ENCODE data around the gene AKR1C1.
"Not testable (repeated sequence)": the region's sequence is repeated elsewhere in the genome, so short reads cannot be mapped to it uniquely, and the experiment has no call there.

DNA sequence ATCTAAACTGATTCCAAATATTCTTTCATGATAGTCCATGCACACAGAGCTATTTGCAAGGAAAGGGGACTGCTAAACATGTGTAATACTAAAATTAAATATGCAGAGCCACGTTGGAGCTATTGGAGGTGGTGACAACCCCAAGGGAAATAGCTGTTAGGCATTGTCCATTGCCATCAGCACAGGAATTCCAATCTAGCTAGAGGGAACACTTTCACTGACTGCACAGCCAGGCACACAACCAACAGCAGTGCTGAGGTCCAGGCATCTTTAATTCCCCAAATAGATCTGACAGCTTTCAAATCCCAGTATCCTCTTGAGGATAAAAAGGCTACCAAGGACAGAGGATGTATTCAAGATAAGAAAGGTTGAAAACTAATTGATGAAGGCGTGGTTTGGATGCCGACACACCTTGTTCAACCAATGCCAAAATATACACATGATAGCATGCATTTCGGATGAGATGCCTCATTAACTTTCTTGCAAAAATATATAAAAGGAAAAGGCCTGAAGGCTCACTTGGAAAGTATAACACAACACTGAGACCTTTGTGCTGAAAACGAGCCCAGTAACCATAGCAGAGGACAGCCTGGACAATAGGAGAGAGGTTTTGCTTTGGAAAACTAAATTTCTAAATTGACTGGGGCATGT, 11.6 kb upstream of the AKR1C1 start:
- TF ChIP-seq, protein P1, sequence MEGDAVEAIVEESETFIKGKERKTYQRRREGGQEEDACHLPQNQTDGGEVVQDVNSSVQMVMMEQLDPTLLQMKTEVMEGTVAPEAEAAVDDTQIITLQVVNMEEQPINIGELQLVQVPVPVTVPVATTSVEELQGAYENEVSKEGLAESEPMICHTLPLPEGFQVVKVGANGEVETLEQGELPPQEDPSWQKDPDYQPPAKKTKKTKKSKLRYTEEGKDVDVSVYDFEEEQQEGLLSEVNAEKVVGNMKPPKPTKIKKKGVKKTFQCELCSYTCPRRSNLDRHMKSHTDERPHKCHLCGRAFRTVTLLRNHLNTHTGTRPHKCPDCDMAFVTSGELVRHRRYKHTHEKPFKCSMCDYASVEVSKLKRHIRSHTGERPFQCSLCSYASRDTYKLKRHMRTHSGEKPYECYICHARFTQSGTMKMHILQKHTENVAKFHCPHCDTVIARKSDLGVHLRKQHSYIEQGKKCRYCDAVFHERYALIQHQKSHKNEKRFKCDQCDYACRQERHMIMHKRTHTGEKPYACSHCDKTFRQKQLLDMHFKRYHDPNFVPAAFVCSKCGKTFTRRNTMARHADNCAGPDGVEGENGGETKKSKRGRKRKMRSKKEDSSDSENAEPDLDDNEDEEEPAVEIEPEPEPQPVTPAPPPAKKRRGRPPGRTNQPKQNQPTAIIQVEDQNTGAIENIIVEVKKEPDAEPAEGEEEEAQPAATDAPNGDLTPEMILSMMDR (IDR thresholded peaks at IDR 0.05) = not testable (repeated sequence)
- not testable (repeated sequence) for TF ChIP-seq POLR2A, EP300 (IDR thresholded peaks at IDR 0.05)

Measured in tibial nerve (tissue), 4 donors.